ENCODE measurements around the gene EYA2. TPM values are rescaled to one million over a fixed set of nuclear protein-coding genes. Genes with fewer than 3 reads are reported as not detected.

EYA2 gene
- total RNA-seq, 2 experiments from 2014 or later = not detected

DNA sequence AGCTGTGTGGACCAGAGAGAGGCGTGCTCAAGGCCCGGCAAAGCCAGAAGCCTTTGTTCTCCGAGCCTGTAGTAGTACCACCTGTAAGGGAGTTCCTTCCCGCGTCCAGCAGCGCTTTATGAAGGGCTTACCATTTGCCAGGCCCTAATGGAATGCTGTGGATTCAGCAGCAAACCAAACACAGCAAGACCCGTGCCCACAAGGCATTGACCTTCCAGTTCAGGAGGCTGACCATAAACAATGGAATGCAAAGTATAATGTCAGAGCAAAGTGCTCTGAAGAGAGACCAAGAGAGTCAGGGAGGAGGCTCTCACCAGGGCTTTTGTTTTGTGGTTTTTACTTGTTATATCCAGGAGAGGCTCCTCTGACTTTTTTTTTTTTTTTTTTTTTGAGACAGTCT is 252.0 kb downstream of the EYA2 start:
- no peak overlapping the region for H3K4me3 Mint-ChIP-seq
- DNase-seq = no peak
- no peak overlapping the region for H3K27ac Mint-ChIP-seq
- H3K9me3 Mint-ChIP-seq = peaks cover 2% of the 10 kb centered on the region
- H3K4me1 Mint-ChIP-seq = no peaks in the 10 kb centered on the region
- peaks cover 4% of the 10 kb centered on the region for H3K27me3 Mint-ChIP-seq
- H3K36me3 Mint-ChIP-seq = no peaks in the 10 kb centered on the region

DNA sequence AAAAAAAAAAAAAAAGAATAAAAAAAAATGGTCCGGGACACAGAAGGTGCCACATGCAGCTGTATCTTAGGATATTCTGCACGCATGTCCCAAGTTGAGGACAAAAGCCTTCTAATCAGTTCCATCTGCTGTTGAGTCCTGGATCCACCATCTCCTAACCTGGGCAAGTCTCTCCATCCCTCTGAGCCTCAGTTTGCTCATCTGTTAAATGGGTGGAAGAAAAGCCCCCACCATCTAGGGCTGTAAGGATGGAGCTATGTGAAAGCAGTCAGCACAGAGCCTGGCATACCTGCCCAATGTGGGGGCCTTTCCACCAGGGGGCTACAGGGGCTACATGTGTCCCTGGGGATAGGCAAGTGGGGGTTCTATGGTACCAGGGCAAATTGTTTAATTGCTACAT is 253.4 kb downstream of the EYA2 start:
- Mint-ChIP-seq H3K27ac (no peak overlapping the region), H3K4me1 (no peaks in the 10 kb centered on the region), H3K36me3 (no peaks in the 10 kb centered on the region), H3K4me3 (no peak overlapping the region), H3K9me3 (no peaks in the 10 kb centered on the region), H3K27me3 (peaks cover 4% of the 10 kb centered on the region)
- DNase-seq = no peak

DNA sequence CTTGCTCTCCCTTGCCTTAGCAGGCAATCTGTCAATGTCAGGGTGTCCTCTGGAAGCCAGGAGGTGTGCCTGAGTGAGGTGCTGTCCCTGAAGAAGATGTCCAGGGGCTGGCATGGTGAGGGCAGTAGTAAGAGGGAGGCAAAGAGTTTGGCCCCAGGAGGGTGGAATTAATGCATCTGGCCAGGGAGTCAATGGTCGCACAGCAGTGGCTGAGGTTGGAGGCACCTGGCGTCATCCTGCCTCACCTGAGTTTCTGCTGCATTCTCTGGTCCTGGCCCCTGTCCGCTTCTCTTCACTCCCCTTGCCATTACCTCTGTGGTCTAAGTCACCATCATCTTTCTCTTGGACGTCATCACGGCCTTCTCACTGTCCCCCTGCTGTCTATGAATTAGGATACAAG is 255.3 kb downstream of the EYA2 start:
- Mint-ChIP-seq H3K27me3 (peaks cover 4% of the 10 kb centered on the region), H3K4me3 (no peak overlapping the region), H3K36me3 (no peaks in the 10 kb centered on the region), H3K27ac (no peak overlapping the region), H3K4me1 (no peaks in the 10 kb centered on the region), H3K9me3 (no peaks in the 10 kb centered on the region)
- DNase-seq = no peak

DNA sequence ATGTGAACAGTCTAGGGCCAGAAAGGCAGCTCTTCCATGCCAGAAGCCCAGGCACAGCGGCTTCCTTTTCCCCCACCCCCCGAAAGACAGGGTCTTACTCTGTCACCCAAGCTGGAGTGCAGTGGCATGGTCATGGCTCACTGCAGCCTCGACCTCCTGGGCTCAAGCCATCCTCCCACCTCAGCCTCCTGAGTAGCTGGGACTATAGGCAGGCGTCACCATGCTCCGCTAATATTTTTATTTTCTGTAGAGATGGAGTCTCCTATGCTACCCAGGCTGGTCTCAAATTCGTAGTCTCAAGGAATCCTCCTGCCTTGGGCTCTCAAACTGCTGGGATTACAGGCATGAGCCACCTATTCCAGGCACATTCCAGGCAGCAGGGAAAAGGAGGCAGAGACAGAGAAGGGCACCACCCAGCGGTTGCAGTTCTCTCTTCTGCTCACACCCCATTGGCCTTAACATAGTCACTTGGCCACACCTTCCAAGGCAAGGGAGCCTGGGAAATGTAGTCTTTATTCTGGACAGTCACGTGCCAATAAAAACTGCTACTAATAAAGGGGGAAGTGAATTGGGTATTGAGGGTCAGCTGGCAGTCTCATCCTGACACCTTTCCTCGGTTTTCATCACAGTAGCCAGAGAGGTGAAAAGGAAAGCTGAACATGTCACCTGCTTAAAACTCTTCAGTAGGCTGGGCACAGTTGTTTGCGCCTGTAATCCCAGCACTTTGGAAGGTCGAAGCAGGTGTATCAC is 255.9 kb downstream of the EYA2 start:
- no peak for DNase-seq
- no peak overlapping the region for H3K27ac Mint-ChIP-seq
- H3K4me3 Mint-ChIP-seq = no peak overlapping the region
- no peaks in the 10 kb centered on the region for H3K9me3 Mint-ChIP-seq
- H3K4me1 Mint-ChIP-seq = no peaks in the 10 kb centered on the region
- H3K27me3 Mint-ChIP-seq = peaks cover 4% of the 10 kb centered on the region
- H3K36me3 Mint-ChIP-seq = no peaks in the 10 kb centered on the region

DNA sequence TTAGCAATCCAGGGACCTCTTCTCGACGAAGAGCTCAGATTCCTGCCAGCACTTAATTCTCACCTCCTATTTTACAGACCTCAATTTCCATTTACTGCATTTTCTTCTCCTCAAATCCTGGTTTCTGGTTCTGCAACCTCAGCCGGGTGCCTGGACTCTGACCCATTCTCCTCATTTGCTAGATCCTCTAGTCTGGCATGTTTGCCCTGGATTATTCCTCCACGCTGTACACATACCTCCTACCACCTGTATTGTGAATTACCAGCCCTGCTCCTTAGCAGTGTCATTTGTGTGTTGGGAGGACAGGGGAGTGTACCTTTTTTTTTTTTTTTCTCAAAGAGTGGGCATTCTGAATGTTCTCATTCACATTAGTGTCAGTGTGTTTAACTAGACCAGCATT is 257.4 kb downstream of the EYA2 start:
- Mint-ChIP-seq H3K4me3 (no peak overlapping the region), H3K9me3 (no peaks in the 10 kb centered on the region), H3K36me3 (no peaks in the 10 kb centered on the region), H3K27me3 (peaks cover 4% of the 10 kb centered on the region), H3K4me1 (no peaks in the 10 kb centered on the region), H3K27ac (no peak overlapping the region)
- no peak for DNase-seq

DNA sequence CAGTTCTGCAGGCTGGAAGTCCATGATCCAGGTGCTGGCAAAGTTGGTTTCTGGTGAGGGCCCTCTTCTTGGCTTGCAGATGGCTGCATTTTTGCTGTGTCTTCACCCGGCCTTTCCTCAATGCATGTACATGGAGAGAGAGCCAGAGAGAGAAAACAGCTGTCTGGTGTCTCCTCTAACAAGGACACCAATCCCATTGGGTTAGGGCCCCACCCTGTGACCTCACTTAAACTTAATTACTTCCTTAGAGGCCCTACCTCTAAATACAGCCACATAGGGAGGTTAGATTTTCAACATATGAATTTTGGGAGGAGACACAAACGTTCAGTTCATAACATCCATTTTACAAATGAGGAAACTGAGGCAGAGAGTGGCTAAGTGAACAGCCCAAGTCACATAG is 259.4 kb downstream of the EYA2 start:
- H3K9me3 Mint-ChIP-seq = no peaks in the 10 kb centered on the region
- H3K4me1 Mint-ChIP-seq = no peaks in the 10 kb centered on the region
- DNase-seq = no peak
- H3K4me3 Mint-ChIP-seq = no peak overlapping the region
- H3K27me3 Mint-ChIP-seq = peaks cover 4% of the 10 kb centered on the region
- H3K27ac Mint-ChIP-seq = no peak overlapping the region
- H3K36me3 Mint-ChIP-seq = no peaks in the 10 kb centered on the region

DNA sequence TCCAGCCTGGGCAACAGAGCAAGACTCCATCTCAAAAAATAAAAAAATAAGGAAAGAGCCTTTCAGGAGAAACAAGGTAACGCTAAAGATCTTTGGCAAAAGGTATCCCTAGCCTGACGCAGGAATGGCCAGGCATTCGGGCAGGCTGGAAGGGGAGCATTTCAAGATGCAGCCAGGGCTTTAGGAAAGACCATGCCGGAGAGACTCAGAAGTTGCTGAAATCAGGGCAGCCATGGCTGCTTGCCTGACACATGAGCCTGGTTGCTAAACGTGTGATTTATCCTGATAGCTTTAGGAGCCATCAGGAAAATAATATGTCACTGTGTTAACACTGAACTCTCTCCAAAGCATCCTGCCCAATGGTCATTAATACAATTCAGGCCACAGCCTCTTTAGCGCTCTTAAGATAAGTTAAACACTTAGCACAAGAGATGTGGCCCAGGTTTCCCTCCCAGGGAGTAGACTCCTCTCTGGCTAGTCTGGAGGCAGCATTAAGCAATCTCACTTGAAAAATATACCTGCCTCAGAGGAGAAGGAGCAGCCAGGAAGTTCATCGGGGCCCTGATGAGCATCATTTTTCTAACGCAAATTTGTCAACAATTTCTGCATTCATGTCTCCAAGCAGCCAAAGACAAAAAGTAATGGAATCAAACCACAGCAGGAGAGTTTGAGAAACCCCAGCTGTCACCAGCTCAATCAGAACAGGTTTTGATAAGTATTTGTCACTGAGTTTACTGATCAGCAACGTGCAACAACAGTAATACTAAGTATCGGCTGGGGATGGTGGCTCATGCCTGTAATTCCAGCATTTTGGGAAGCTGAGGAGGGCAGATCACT is 261.9 kb downstream of the EYA2 start:
- Mint-ChIP-seq H3K27ac (no peak overlapping the region), H3K4me1 (no peaks in the 10 kb centered on the region), H3K4me3 (no peak overlapping the region), H3K36me3 (no peaks in the 10 kb centered on the region), H3K27me3 (peaks cover under 1% of the 10 kb centered on the region), H3K9me3 (no peaks in the 10 kb centered on the region)
- no peak for DNase-seq

DNA sequence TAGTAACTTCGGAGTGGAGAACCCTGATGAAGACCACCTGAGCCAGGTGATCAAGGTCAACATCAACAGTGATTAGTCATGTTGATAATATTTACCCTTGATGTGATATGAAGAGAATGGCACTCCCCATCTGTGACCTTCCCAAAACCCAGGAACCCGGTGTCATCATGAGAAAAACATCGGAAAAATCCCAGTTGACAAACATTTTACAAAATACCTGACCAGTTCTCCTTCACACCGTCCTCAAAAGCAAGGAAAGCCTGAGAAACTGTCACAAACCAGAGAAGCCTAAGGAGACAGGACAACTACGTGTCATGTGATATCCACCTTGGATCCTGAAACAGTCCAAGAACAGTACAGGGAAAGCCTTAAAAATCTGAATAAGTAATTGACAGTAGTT is 264.5 kb downstream of the EYA2 start:
- H3K27ac Mint-ChIP-seq = no peak overlapping the region
- H3K4me1 Mint-ChIP-seq = no peaks in the 10 kb centered on the region
- no peaks in the 10 kb centered on the region for H3K36me3 Mint-ChIP-seq

DNA sequence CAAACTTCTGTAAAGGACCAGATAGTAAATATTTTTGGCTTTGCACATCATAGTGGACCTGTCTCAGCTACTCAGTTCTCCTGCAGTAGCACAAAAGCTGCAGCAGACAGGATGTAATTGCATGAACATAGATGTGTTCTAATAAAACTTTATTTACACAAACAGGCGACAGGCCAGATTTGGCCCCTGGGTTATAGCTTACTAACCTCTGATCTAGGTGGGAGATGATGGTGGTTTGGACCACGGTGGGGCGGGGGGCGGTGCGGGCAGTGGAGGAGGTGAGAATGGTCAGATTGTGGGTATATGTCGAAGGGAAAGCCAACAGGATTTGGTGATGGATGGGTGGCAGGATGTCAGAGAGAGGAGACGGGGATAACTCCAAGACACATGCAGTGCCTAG is 265.6 kb downstream of the EYA2 start:
- Mint-ChIP-seq H3K4me1 (no peaks in the 10 kb centered on the region), H3K36me3 (no peaks in the 10 kb centered on the region), H3K27ac (no peak overlapping the region)

More for the DNA sequence above, 264.5 kb downstream of the EYA2 start:
- Mint-ChIP-seq H3K9me3 (peaks cover 2% of the 10 kb centered on the region), H3K4me3 (no peak overlapping the region), H3K27me3 (no peaks in the 10 kb centered on the region)
- DNase-seq = no peak

DNA sequence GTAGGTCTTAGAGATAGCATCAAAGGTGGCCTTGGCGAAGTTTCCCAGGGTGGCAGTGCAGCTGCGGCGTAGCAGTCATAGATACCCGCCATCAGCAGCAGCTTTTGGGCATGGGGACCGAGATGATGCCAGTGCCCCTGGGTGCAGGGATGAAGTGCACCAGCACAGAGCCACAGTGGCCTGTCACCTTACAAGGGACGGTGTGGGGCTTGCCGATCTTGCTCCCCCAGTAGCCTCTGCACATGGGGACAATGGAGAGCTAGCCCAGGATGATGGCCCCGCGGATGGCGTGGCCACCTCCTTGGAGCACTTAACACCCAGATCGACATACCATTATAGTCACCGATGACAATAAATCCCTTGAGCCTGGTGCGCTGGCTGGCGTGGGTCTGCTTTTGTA is 266.3 kb downstream of the EYA2 start:
- Mint-ChIP-seq H3K27me3 (no peaks in the 10 kb centered on the region), H3K4me1 (no peaks in the 10 kb centered on the region), H3K4me3 (no peak overlapping the region), H3K27ac (no peak overlapping the region), H3K36me3 (no peaks in the 10 kb centered on the region), H3K9me3 (peaks cover 2% of the 10 kb centered on the region)
- DNase-seq = no peak

More for the DNA sequence above, 265.6 kb downstream of the EYA2 start:
- DNase-seq = no peak
- Mint-ChIP-seq H3K4me3 (no peak overlapping the region), H3K27me3 (no peaks in the 10 kb centered on the region), H3K9me3 (peaks cover 2% of the 10 kb centered on the region)

DNA sequence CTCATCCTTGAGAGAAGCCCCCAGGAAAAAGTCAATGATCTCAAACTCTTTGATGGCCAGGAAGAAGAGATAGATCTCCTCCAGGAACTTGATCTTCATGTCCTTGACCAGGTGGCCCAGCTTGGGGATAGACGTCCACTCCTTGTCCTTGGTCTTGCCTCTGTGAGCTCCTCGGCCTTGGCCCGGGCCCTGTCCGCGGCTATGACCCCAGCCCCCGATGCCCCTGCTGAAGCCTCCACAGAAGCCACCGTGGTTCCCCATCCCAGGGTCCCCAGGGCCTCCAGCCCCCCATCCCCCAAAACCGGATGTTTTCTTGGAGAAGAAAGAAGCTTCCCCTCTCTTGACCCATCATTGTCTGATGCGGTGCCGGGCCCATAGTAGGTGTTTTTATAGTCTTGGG is 266.8 kb downstream of the EYA2 start:
- Mint-ChIP-seq H3K9me3 (peaks cover 2% of the 10 kb centered on the region), H3K27ac (no peak overlapping the region), H3K4me1 (no peaks in the 10 kb centered on the region), H3K4me3 (no peak overlapping the region), H3K27me3 (no peaks in the 10 kb centered on the region), H3K36me3 (no peaks in the 10 kb centered on the region)
- DNase-seq = no peak

DNA sequence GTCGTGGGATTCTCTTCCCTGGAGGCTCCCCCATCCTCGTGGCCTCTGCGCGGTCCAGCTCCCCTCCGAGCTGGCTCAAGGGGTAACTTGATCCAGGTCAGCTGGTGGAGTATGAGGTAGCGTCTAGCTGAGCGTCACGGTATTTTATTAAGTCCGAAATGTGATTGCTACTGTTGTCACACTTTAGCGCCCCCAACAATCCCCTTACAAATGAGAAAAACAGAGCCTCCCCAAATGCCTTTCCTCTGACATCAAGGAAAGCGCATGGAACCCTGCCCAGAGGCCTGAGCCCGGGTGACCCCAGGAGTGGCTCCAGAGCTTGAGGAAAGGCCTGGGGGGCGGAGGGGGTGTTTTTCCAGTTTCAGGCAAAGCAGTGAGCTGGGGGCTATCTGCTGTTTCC is 269.5 kb downstream of the EYA2 start:
- no peaks in the 10 kb centered on the region for H3K4me1 Mint-ChIP-seq
- no peak for DNase-seq
- peaks cover 2% of the 10 kb centered on the region for H3K9me3 Mint-ChIP-seq
- H3K36me3 Mint-ChIP-seq = no peaks in the 10 kb centered on the region
- no peak overlapping the region for H3K27ac Mint-ChIP-seq
- no peak overlapping the region for H3K4me3 Mint-ChIP-seq
- no peaks in the 10 kb centered on the region for H3K27me3 Mint-ChIP-seq

DNA sequence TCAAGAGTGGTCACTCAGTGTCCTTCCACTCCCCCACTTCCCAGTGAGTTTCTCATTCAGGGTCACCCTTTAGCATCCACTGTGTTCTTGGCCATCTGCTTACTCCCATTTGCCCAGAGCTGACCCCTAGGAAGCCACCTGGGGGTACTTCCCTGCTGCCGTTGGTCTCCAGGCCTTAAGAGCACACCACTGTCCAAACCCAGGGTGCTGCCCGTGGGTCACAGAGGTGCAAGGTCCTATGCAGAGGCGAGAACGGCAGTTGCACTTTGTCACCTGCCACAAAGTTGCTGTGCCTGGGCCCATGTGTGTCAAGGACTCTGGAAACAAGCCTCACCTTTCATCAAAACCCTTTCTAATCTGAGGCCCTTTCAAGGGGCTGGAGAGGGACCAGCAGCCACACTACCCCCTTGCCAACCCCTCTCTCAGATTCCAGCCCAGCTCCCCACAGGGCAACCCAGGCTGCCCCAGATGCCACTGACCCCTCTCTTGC is 270.8 kb downstream of the EYA2 start:
- H3K4me1 Mint-ChIP-seq = no peaks in the 10 kb centered on the region
- no peaks in the 10 kb centered on the region for H3K36me3 Mint-ChIP-seq
- no peak overlapping the region for H3K27ac Mint-ChIP-seq
- no peak for DNase-seq
- H3K9me3 Mint-ChIP-seq = peaks cover 2% of the 10 kb centered on the region
- H3K4me3 Mint-ChIP-seq = no peak overlapping the region
- H3K27me3 Mint-ChIP-seq = no peaks in the 10 kb centered on the region

DNA sequence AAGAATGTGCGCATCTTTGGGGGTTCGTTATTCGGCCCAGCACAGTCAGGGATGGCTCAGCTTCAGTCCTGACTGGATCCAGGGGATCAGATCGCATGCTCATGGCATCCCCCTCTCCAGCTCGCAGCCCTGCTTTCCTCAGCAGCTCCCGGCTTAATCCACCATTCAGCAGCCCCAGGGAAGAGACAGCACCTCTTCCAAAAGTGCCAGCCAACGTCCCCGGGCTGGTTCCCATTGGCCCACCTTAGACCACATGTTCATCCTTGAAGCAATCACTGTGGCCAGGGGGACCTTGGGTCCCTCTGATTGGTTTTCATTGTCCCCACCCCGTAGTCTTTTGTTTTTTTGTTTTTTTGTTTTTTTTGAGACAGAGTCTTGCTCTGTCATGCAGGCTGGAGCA is 273.2 kb downstream of the EYA2 start:
- no peak overlapping the region for H3K27ac Mint-ChIP-seq
- no peak overlapping the region for H3K4me3 Mint-ChIP-seq
- peaks cover 2% of the 10 kb centered on the region for H3K9me3 Mint-ChIP-seq

DNA sequence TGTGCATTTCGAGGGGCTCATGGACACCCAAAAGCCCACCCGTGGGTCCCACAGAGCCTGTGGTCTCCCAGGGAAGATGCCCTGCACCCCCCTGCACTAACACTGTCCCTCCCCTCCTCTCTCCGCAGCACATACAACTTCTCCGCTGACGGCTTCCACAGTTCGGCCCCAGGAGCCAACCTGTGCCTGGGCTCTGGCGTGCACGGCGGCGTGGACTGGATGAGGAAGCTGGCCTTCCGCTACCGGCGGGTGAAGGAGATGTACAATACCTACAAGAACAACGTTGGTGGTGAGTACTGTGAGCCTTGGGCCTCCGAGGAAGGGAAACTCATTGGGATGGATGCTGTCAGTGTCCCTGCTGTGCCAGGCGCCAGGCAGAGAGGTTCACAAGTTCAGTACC is 277.9 kb downstream of the EYA2 start:
- H3K4me3 Mint-ChIP-seq = no peak overlapping the region
- DNase-seq = no peak
- H3K27me3 Mint-ChIP-seq = no peaks in the 10 kb centered on the region
- H3K36me3 Mint-ChIP-seq = no peaks in the 10 kb centered on the region
- H3K27ac Mint-ChIP-seq = no peak overlapping the region
- no peaks in the 10 kb centered on the region for H3K9me3 Mint-ChIP-seq
- no peaks in the 10 kb centered on the region for H3K4me1 Mint-ChIP-seq

More for the DNA sequence above, 273.2 kb downstream of the EYA2 start:
- no peaks in the 10 kb centered on the region for H3K27me3 Mint-ChIP-seq
- H3K4me1 Mint-ChIP-seq = no peaks in the 10 kb centered on the region
- DNase-seq = no peak
- no peaks in the 10 kb centered on the region for H3K36me3 Mint-ChIP-seq
